SK-N-SH (cell line): Measurements from ENCODE around the gene ARFGEF2. TPM values are rescaled to one million over a fixed set of nuclear protein-coding genes. Genes with fewer than 3 reads are reported as not detected.
"Not testable (repeated sequence)": the region's sequence is repeated elsewhere in the genome, so short reads cannot be mapped to it uniquely, and the experiment has no call there.

Experiments
- CTCF ChIA-PET: fragments of 300-600, 350-600 bp; formaldehyde crosslinking; extraction: SDS; loops from one replicate; lab custom pipeline; 2021; lab: Yijun Ruan, JAX
- POLR2A ChIA-PET: fragments of 350-600 bp; sonication (Branson Sonifier 250); formaldehyde crosslinking; extraction: SDS; loops from one replicate; lab custom pipeline; 2020; ENCODE audit warnings: antibody characterized with exemption, inconsistent platforms; lab: Yijun Ruan, JAX
- DNase-seq: peaks from one replicate; pipeline ENCODE4 v3.0.0; 2012
- H2AFZ ChIP-seq: fragments of 200-600 bp; sonication (generic); 2 replicates; pipeline ENCODE4 v1.8.1; 2016; ENCODE audit warnings: antibody characterized with exemption, mild to moderate bottlenecking, low read depth
- H3F3A ChIP-seq: fragments of 200-600 bp; sonication (generic); replicated peaks from 2 replicates; pipeline ENCODE3; 2016; ENCODE audit warnings: antibody characterized with exemption, mild to moderate bottlenecking; ENCODE audit not compliant: insufficient read depth
- H3K27ac ChIP-seq, 2 experiments: fragments of 200-500 bp in 1 of 2; fragments of 200-600 bp in 1 of 2; sonication (Bioruptor generic) in 1 of 2; sonication (generic), shearing (Covaris generic) in 1 of 2; 2 replicates each; pipeline versions ENCODE4 v1.5.1 to v1.6.1; 2014 to 2016; ENCODE audit warnings: low read depth in 2 of 2, inconsistent platforms in 1 of 2, low read length in 1 of 2, mild to moderate bottlenecking in 1 of 2, mixed read lengths in 1 of 2
- H3K27me3 ChIP-seq: fragments of 200-600 bp; sonication (generic), shearing (Covaris generic); 2 replicates; pipeline ENCODE4 v1.6.1; 2016; ENCODE audit warnings: mixed run types; ENCODE audit not compliant: insufficient read depth
- H3K36me3 ChIP-seq, 2 experiments: fragments of 200-500 bp in 1 of 2; fragments of 200-600 bp in 1 of 2; sonication (Bioruptor generic) in 1 of 2; sonication (generic) in 1 of 2; replicated peaks in 1 of 2; 2 replicates each; pipeline versions ENCODE3 to v1.5.1; 2014 to 2016; ENCODE audit warnings: low read length in 1 of 2, mild to moderate bottlenecking in 1 of 2; ENCODE audit not compliant: insufficient read depth in 2 of 2, control insufficient read depth in 1 of 2
- H3K4me1 ChIP-seq, 2 experiments: fragments of 200-500 bp in 1 of 2; fragments of 200-600 bp in 1 of 2; sonication (Bioruptor generic) in 1 of 2; sonication (generic), shearing (Covaris generic) in 1 of 2; 2 replicates each; pipeline versions ENCODE4 v1.5.1 to v1.6.1; 2014 to 2016; ENCODE audit warnings: low read depth in 1 of 2, low read length in 1 of 2, mixed run types in 1 of 2; ENCODE audit not compliant: insufficient read depth in 2 of 2, control insufficient read depth in 1 of 2
- H3K4me2 ChIP-seq: fragments of 200-600 bp; sonication (generic), shearing (Covaris generic); 2 replicates; pipeline ENCODE4 v1.6.1; 2017; ENCODE audit warnings: mixed run types
- H3K4me3 ChIP-seq, 2 experiments: fragments of 200-500 bp in 1 of 2; fragments of 200-600 bp in 1 of 2; sonication (Bioruptor generic) in 1 of 2; sonication (generic), shearing (Covaris generic) in 1 of 2; 2 replicates each; pipeline versions ENCODE4 v1.5.1 to v1.8.1; 2014 to 2016; ENCODE audit warnings: low read depth in 2 of 2, inconsistent platforms in 1 of 2, low read length in 1 of 2, mild to moderate bottlenecking in 1 of 2, mixed read lengths in 1 of 2, moderate library complexity in 1 of 2
- H3K79me2 ChIP-seq: fragments of 200-600 bp; sonication (generic); 2 replicates; pipeline ENCODE4 v1.8.1; 2017; ENCODE audit warnings: mild to moderate bottlenecking; ENCODE audit not compliant: insufficient read depth
- H3K9ac ChIP-seq: fragments of 200-600 bp; sonication (generic); 2 replicates; pipeline ENCODE4 v1.6.1; 2017; ENCODE audit warnings: mixed run types
- H3K9me2 ChIP-seq: fragments of 200-600 bp; sonication (generic); 2 replicates; pipeline ENCODE4 v1.6.1; 2017; ENCODE audit warnings: mixed run types
- H3K9me3 ChIP-seq: fragments of 200-600 bp; sonication (generic); 2 replicates; pipeline ENCODE4 v1.6.1; 2017; ENCODE audit warnings: mixed run types, mild to moderate bottlenecking, moderate library complexity
- H4K20me1 ChIP-seq: fragments of 200-600 bp; sonication (generic); 2 replicates; pipeline ENCODE4 v1.6.1; 2017; ENCODE audit warnings: mild to moderate bottlenecking, mixed run types; ENCODE audit not compliant: insufficient read depth
- CHD2 ChIP-seq: fragments of 150-350 bp; IDR thresholded peaks from 2 replicates; pipeline ENCODE4 v1.6.1; 2018; ENCODE audit warnings: low read length; ENCODE audit not compliant: partially characterized antibody
- CTCF ChIP-seq: fragments of 200-600 bp; sonication (generic); IDR thresholded peaks from 2 replicates; pipeline ENCODE4 v1.6.1; 2017; ENCODE audit warnings: antibody characterized with exemption, mild to moderate bottlenecking, moderate library complexity
- EP300 ChIP-seq, 2 experiments: IDR thresholded peaks; 2 replicates each; pipeline versions ENCODE4 v1.4.0 to v1.6.1; 2012; ENCODE audit warnings: borderline replicate concordance in 1 of 2, low read depth in 1 of 2, low read length in 1 of 2
- FOXM1 ChIP-seq: IDR thresholded peaks from 2 replicates; pipeline ENCODE4 v1.4.0; 2012; ENCODE audit warnings: low read depth, mild to moderate bottlenecking
- GABPA ChIP-seq: IDR thresholded peaks from 2 replicates; pipeline ENCODE4 v1.4.0; 2012; ENCODE audit warnings: low read depth, mild to moderate bottlenecking
- JUND ChIP-seq: IDR thresholded peaks from 2 replicates; pipeline ENCODE4 v1.4.0; 2012
- MEF2A ChIP-seq: IDR thresholded peaks from 2 replicates; pipeline ENCODE4 v1.4.0; 2012; ENCODE audit warnings: low read depth, borderline replicate concordance
- MXI1 ChIP-seq: IDR thresholded peaks from 2 replicates; pipeline ENCODE4 v1.6.1; 2012; ENCODE audit warnings: mild to moderate bottlenecking, low read depth, low read length, improper control_type of control experiment
- NFIC ChIP-seq: IDR thresholded peaks from 2 replicates; pipeline ENCODE4 v1.4.0; 2012; ENCODE audit warnings: borderline replicate concordance
- NRF1 ChIP-seq: IDR thresholded peaks from 2 replicates; pipeline ENCODE4 v1.6.1; 2012; ENCODE audit warnings: low read depth, mild to moderate bottlenecking, low read length
- RCOR1 ChIP-seq: fragments of 150-350 bp; IDR thresholded peaks from 2 replicates; pipeline ENCODE4 v1.6.1; 2017; ENCODE audit warnings: antibody characterized with exemption, low read length
- RXRA ChIP-seq: IDR thresholded peaks from 2 replicates; pipeline ENCODE4 v1.4.0; 2012; ENCODE audit warnings: low read depth, mild to moderate bottlenecking, borderline replicate concordance
- SIN3A ChIP-seq: IDR thresholded peaks from 2 replicates; pipeline ENCODE4 v1.6.1; 2012; ENCODE audit warnings: low read depth, mild to moderate bottlenecking, low read length, moderate library complexity, borderline replicate concordance
- TCF12 ChIP-seq: IDR thresholded peaks from 2 replicates; pipeline ENCODE4 v1.4.0; 2012
- USF2 ChIP-seq: fragments of 150-350 bp; IDR thresholded peaks from 2 replicates; pipeline ENCODE4 v1.6.1; 2017; ENCODE audit warnings: antibody characterized with exemption, low read length, low read depth, borderline replicate concordance
- YY1 ChIP-seq: IDR thresholded peaks from 2 replicates; pipeline ENCODE4 v1.4.0; 2012; ENCODE audit warnings: low read depth, mild to moderate bottlenecking
- WGBS: methylation state at CpG from one replicate; pipeline ENCODE4 v1.1.6; 2017; ENCODE audit warnings: low lambda C conversion rate; 5-methylcytosine and 5-hydroxymethylcytosine counted together
- polyA plus RNA-seq, 3 experiments: library from polyadenylated mRNA; depleted of rRNA; stranded (reverse); fragments of >200 nt; gene quantifications; 2 replicates each; pipeline ENCODE4 v1.2.3, GENCODE V29; 2012
- TF ChIP-seq, protein P1 (sequence below): IDR thresholded peaks from 2 replicates; pipeline ENCODE4 v1.4.0; 2012; ENCODE audit warnings: low read depth, borderline replicate concordance

The ARFGEF2 gene
- polyA plus RNA-seq, 1 of the 3 experiments (the other 2 are of a cell fraction): 6.1 TPM

- Histone ChIP-seq H2AFZ (no peak overlapping the region), H3K4me2 (no peak overlapping the region), H3K9me3 (no peaks in the 10 kb centered on the region), H3K9ac (no peak overlapping the region), H3K79me2 (no peaks in the 10 kb centered on the region), H3K4me3 (no peak overlapping the region), H3K36me3 (peaks cover 30 to 54% of the 10 kb centered on the region in 2 experiments), H3K9me2 (no peaks in the 10 kb centered on the region), H3F3A (peaks cover 26% of the 10 kb centered on the region), H3K27me3 (no peaks in the 10 kb centered on the region), H3K27ac (no peak overlapping the region), H3K4me1 (0 out of 4 replicates have a peak, but pooled peaks cover 0 to 3% of the 10 kb centered on the region in 2 experiments), H4K20me1 (no peaks in the 10 kb centered on the region)
- no peak for DNase-seq
- ChIA-PET POLR2A (no interaction called here), CTCF (no interaction called here)
- WGBS: 93% methylated on average over 5 of the region's 5 CpGs
- TF ChIP-seq NFIC (no peak), MEF2A (no peak), SIN3A (no peak), NRF1 (no peak), EP300 (IDR thresholded peaks at IDR 0.05; ENCODE audit: borderline replicate concordance in 1 of 2, low read depth in 1 of 2, low read length in 1 of 2) (no peak), TCF12 (no peak), GABPA (no peak), MXI1 (no peak), CTCF (no peak), RXRA (no peak), RCOR1 (no peak), FOXM1 (no peak), YY1 (no peak), CHD2 (no peak), USF2 (no peak), JUND (no peak)
- TF ChIP-seq, protein P1, sequence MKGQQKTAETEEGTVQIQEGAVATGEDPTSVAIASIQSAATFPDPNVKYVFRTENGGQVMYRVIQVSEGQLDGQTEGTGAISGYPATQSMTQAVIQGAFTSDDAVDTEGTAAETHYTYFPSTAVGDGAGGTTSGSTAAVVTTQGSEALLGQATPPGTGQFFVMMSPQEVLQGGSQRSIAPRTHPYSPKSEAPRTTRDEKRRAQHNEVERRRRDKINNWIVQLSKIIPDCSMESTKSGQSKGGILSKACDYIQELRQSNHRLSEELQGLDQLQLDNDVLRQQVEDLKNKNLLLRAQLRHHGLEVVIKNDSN: no peak
Observed at GRCh38 chr20:49024220-49024619, 102.7 kb downstream of the ARFGEF2 start.

GRCh38 chr20:49028177-49028576 lies 106.7 kb downstream of the ARFGEF2 start:
- H3K4me2 ChIP-seq, H2AFZ ChIP-seq, H3K9me2 ChIP-seq, H3K9me3 ChIP-seq, H3K9ac ChIP-seq, H3K79me2 ChIP-seq, H3K4me3 ChIP-seq, H3K4me1 ChIP-seq, H4K20me1 ChIP-seq, DNase-seq, H3K27me3 ChIP-seq: not testable (repeated sequence)
- Histone ChIP-seq H3K36me3 (peaks cover 26 to 47% of the 10 kb centered on the region in 2 experiments), H3F3A (peaks cover 29% of the 10 kb centered on the region), H3K27ac (peak overlapping the region in 1 of 2 experiments; percentile 50; a peak in 1 of 4 replicates)
- POLR2A ChIA-PET: interaction anchor here (0.6 to 0.7 kb wide), 2 partner anchors 16 to 26 kb away, joined by 3 to 6 read pairs; no protein-coding TSS in a partner anchor
- CTCF ChIA-PET: interaction anchor here (1.0 to 2.7 kb wide), 6 partner anchors 8 to 189 kb away, joined by 3 to 7 read pairs (median 4); no protein-coding TSS in a partner anchor
- WGBS: 96% methylated on average over 2 of the region's 2 CpGs
